Calu3 (cell line): ENCODE measurements around the gene CD109. TPM values are rescaled to one million over a fixed set of nuclear protein-coding genes. Genes with fewer than 3 reads are reported as not detected.

Experiments
- BruUV-seq: library from RNA; stranded (reverse); fragments of 400-500 nt; replicated peaks from 2 replicates; lab custom pipeline; 2021; lab: Mats Ljungman, UMichigan
- CTCF ChIA-PET: fragments of 300-600 bp; sonication (Branson Sonifier 250); formaldehyde crosslinking; loops from one replicate; lab custom pipeline; 2022; ENCODE audit warnings: antibody characterized with exemption; lab: Charles Lee
- DNase-seq: peaks from one replicate; pipeline ENCODE4 v3.0.0; 2022
- H3K27ac Mint-ChIP-seq: one replicate; pipeline ENCODE4 v1.8.0; 2022; ENCODE audit warnings: mixed read lengths; ENCODE audit not compliant: unreplicated experiment
- H3K27me3 Mint-ChIP-seq: one replicate; pipeline ENCODE4 v1.8.0; 2022; ENCODE audit warnings: mixed read lengths; ENCODE audit not compliant: unreplicated experiment
- H3K36me3 Mint-ChIP-seq: one replicate; pipeline ENCODE4 v1.8.0; 2022; ENCODE audit warnings: mild to moderate bottlenecking, moderate library complexity, mixed read lengths; ENCODE audit not compliant: insufficient read depth, unreplicated experiment
- H3K4me1 Mint-ChIP-seq: one replicate; pipeline ENCODE4 v1.8.0; 2022; ENCODE audit warnings: mild to moderate bottlenecking, low read depth, mixed read lengths; ENCODE audit not compliant: unreplicated experiment
- H3K4me3 Mint-ChIP-seq: one replicate; pipeline ENCODE4 v1.8.0; 2022; ENCODE audit warnings: mild to moderate bottlenecking, low read depth, moderate library complexity, mixed read lengths; ENCODE audit not compliant: unreplicated experiment
- H3K9me3 Mint-ChIP-seq: one replicate; pipeline ENCODE4 v1.8.0; 2022; ENCODE audit warnings: low read depth, mixed read lengths; ENCODE audit not compliant: unreplicated experiment
- intact Hi-C: fragments of 100-400 bp; cut with micrococcal nuclease; formaldehyde crosslinking; loops from one replicate; pipeline ENCODE4 v1.10.0; 2022; ENCODE audit not compliant: unreplicated experiment
- total RNA-seq: library from RNA; stranded (reverse); gene quantifications from 2 replicates; pipeline ENCODE4 v1.2.3, GENCODE V29; 2022
- TF ChIP-seq, protein P1 (sequence below): fragments of 200-600 bp; IDR thresholded peaks from one replicate; pipeline ENCODE4 v1.8.0; 2022; ENCODE audit warnings: antibody characterized with exemption; ENCODE audit not compliant: unreplicated experiment

CD109 gene
- total RNA-seq, 1 experiment from 2014 or later, result 3.6 TPM

DNA sequence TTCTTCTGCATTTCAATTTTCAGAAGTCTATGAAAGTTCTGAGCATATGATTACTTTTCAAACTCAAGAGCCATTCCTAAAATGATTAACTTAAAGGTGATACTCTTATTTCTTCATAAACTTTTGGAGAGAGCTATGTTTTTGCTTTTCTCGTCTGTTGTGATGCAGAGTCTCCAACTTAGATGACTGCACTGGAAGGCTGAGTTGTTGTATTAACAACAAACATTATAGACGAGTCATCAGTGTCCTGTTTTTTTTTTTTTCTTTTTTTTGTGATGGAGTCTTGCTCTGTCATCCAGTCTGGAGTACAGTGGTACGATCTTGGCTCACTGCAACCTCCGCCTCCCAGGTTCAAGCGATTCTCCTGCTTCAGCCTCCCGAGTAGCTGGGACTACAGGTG lies 101.9 kb downstream of the CD109 start:
- Mint-ChIP-seq H3K9me3 (no peaks in the 10 kb centered on the region), H3K36me3 (no peaks in the 10 kb centered on the region), H3K4me1 (peaks cover 3% of the 10 kb centered on the region), H3K27me3 (no peaks in the 10 kb centered on the region), H3K4me3 (no peak overlapping the region), H3K27ac (no peak overlapping the region)
- no peak for DNase-seq
- BruUV-seq, result no TSS peak
- CTCF ChIA-PET, result no interaction called here
- TF ChIP-seq, protein P1, sequence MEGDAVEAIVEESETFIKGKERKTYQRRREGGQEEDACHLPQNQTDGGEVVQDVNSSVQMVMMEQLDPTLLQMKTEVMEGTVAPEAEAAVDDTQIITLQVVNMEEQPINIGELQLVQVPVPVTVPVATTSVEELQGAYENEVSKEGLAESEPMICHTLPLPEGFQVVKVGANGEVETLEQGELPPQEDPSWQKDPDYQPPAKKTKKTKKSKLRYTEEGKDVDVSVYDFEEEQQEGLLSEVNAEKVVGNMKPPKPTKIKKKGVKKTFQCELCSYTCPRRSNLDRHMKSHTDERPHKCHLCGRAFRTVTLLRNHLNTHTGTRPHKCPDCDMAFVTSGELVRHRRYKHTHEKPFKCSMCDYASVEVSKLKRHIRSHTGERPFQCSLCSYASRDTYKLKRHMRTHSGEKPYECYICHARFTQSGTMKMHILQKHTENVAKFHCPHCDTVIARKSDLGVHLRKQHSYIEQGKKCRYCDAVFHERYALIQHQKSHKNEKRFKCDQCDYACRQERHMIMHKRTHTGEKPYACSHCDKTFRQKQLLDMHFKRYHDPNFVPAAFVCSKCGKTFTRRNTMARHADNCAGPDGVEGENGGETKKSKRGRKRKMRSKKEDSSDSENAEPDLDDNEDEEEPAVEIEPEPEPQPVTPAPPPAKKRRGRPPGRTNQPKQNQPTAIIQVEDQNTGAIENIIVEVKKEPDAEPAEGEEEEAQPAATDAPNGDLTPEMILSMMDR, result no peak
- intact Hi-C loops, result no loop called here

DNA sequence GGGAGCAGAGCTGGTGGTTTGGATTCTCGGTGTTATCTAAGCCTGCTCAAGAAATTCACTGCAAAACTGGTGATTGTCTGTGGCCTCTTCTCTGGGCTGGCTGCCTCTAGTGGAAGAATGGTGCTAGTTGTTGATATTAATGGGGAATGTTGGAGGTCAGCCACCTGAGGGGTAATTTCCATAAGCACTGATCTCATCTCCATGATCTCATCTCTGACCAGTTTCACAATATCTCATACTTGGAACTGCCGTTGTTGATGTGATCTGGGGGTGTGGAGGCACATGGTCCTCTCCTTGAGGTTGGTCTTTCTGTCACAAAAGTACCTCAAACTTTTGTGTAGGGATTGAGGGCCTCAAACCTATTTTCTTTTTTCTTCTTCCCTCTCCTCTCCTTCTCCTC lies 102.6 kb downstream of the CD109 start:
- TF ChIP-seq, protein P1, result no peak
- intact Hi-C loops, result no loop called here
- H3K9me3 Mint-ChIP-seq, result no peaks in the 10 kb centered on the region
- CTCF ChIA-PET, result no interaction called here
- H3K4me1 Mint-ChIP-seq, result peaks cover 10% of the 10 kb centered on the region
- no peaks in the 10 kb centered on the region for H3K27me3 Mint-ChIP-seq
- H3K36me3 Mint-ChIP-seq, result no peaks in the 10 kb centered on the region
- DNase-seq, result no peak
- BruUV-seq, result no TSS peak
- H3K4me3 Mint-ChIP-seq, result no peak overlapping the region
- H3K27ac Mint-ChIP-seq, result no peak overlapping the region

DNA sequence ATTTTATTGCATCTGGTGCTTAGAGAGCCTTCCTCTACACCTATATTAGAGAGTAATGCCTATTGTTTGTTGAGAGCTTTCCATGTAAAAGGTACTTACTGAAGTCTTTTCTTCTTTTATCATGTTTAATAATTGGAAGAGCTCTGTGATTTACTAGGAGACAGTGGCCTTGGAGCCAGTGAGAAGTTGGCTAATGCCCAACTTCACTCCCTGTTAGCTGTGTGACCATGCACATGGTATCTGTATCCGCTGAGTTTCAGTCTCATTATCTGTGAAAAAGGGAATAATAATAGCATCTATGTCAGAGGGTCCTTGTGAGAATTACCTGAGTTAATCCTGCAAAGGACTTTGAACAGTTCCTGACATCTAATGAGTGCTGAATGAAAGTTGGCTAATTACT lies 105.0 kb downstream of the CD109 start:
- H3K4me3 Mint-ChIP-seq, result no peak overlapping the region
- TF ChIP-seq, protein P1, result no peak
- H3K36me3 Mint-ChIP-seq, result no peaks in the 10 kb centered on the region
- no TSS peak for BruUV-seq
- peaks cover 14% of the 10 kb centered on the region for H3K4me1 Mint-ChIP-seq
- H3K27me3 Mint-ChIP-seq, result no peaks in the 10 kb centered on the region
- no peak overlapping the region for H3K27ac Mint-ChIP-seq
- CTCF ChIA-PET, result no interaction called here
- intact Hi-C loops, result loop anchor here (5.0 kb wide), 1 partner anchor 1406 kb away; the partner anchor contains the start of gene COL12A1
- H3K9me3 Mint-ChIP-seq, result no peaks in the 10 kb centered on the region
- no peak for DNase-seq

DNA sequence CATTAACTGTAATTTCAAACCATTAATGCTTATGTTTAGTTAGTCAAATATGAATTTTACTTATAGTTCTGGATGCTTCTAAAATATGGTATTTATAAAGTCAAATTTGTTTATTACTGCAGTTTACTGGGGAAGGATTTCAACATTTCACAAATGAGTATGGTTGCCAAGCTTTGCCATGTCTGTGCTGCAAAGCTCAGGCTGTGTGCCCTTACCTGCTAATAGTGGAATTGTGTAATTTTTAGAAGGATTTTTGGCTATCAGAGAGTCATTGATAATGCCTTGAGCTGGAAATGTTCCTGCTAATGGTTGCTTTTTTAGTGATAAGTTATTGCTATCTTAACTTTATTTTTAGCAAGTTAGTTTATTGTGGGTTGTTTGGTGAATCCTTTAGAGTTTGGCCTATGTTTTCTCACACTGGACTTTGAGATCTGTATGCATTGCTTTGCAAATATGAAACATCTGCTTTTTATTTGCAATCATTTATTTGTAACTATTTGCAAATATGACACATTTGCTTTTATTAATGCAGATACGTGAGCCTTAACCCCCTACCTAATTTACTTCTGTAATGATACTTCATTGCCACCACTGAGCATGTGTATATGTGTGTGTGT lies 105.8 kb downstream of the CD109 start:
- H3K27ac Mint-ChIP-seq, result no peak overlapping the region
- intact Hi-C loops, result loop anchor here (5.0 kb wide), 1 partner anchor 1406 kb away; the partner anchor contains the start of gene COL12A1
- H3K36me3 Mint-ChIP-seq, result no peaks in the 10 kb centered on the region
- H3K27me3 Mint-ChIP-seq, result no peaks in the 10 kb centered on the region
- no peak overlapping the region for H3K4me3 Mint-ChIP-seq
- BruUV-seq, result no TSS peak
- CTCF ChIA-PET, result no interaction called here
- peaks cover 14% of the 10 kb centered on the region for H3K4me1 Mint-ChIP-seq
- DNase-seq, result no peak
- TF ChIP-seq, protein P1, result no peak
- H3K9me3 Mint-ChIP-seq, result no peaks in the 10 kb centered on the region
